NCI-H460 (cell line): Measurements from ENCODE around the gene TTC39A. TPM values are rescaled to one million over a fixed set of nuclear protein-coding genes. Genes with fewer than 3 reads are reported as not detected.

ENCODE experiments used
- DNase-seq: peaks from one replicate; pipeline ENCODE4 v3.0.0-alpha.2; 2016; ENCODE audit warnings: low read depth; ENCODE audit errors: extremely low read depth
- total RNA-seq: library from RNA; depleted of rRNA; stranded (reverse); fragments of >200 nt; shearing (Covaris generic); gene quantifications from 2 replicates; pipeline ENCODE4 v1.2.3, GENCODE V29; 2014

TTC39A gene
- total RNA-seq, 1 experiment from 2014 or later = 2.3 TPM

- no peak for DNase-seq
Observed at GRCh38 chr1:51299185-51299885, 31.0 kb downstream of the TTC39A start.

- no peak for DNase-seq
Observed at GRCh38 chr1:51298322-51298705, 32.0 kb downstream of the TTC39A start.

DNA sequence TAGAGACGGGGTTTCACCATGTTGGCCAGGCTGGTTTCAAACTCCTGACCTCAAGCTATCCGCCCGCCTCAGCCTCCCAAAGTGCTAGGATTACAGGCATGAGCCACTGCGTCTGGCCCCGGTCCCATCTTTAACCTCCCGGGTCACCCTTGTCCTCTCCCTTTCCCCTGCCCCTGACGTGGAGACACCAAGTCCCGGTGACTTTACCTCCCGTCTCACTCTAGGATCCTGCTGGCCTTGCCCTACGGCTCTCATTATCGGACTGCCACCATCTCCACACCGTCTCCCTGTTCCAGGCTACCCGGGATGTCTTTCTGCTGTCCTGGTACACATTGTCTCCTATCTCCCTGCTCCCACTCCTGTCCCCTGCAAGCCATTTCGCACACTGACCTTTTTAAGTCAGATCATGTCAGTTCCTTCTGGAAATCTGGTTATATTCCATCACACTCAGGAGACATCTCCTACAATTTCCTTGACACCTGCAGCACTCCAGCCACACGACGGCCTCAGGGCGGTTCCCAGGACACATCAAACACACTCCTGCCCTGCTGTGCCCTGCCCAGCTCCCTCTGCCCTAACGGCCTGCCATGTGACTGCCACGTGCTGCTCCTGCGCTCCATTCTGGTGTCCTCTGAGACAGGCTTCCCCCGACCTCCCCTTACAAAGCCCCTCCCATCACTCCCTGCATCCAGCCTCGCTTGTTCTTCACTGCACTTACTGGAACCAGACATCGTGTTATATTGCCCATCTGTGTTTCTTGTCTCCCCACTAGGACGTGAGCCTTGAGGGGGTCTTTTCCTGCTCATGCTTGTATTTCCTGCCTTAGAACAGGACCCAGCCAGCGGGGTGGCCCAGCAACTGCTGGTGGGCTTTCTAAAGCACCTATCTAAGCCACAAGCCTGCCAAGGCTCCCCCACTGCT is 32.7 kb downstream of the TTC39A start:
- no peak for DNase-seq

DNA sequence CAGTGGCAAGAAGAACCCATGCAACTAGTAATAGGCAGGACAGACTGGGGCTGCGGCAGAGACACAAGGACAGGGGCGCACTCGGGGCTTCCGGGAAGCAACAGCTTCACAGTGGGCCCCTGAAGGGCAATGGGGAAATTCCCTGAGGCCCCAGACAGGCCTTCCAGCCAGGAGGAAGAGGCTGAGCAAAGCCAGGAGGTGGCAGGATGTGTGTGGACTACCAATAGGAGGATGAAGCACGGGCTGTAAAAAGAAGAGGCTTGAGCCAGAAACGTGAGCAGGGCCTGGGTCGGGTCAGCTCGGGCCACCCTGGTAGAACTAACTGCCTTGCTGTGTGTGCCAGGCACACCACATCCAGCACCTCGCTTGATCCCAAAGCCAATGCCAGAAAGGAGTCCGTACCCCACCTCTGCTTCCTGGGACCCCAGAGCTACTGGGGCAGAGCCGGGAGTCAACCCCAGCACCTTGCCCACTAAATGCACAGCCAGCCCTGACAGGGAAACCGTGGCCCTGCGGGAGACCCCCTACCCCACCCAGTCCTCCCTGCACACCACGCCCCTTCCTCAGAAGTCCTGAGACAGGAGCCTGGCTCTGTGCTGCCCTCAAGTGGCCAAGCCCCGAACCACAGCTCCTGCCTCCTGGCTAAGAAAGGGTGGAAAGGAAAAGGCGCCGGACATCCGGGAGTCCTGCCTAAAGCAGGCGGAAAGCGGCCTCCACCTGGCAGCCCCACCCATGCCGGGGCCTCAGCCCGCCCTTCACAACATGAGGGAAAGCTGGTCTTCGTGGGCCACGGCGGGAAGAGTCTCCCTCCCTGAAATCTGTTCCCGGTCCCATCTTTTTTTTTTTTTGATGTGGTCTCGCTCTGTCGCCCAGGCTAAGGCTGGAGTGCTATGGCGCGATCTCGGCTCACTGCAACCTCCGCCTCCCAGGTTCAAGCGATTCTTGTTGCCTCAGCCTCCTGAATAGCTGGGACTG is 33.7 kb downstream of the TTC39A start:
- DNase-seq = peak; percentile 74

DNA sequence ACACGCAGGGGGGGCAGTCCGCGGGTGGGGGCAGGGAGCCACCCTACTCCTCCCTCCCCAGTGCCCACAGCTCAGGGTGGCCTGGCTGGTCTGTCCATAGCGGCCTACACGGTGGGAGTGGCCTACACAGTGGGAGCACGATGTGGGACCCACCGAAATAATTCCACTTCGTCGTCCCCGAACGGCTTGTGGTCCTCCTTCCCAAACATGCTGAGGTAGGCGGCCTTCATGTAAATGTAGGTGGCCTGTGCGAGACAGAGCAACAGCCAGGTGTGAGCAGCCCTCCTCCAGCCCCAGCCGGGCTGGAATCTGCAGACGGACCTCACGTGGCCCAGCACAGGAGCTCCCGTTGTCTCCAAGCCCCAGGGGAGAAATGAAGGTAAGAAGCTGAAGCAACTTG is 34.4 kb downstream of the TTC39A start:
- no peak for DNase-seq

GRCh38 chr1:51294566-51295184 is 35.7 kb downstream of the TTC39A start:
- no peak for DNase-seq

DNA sequence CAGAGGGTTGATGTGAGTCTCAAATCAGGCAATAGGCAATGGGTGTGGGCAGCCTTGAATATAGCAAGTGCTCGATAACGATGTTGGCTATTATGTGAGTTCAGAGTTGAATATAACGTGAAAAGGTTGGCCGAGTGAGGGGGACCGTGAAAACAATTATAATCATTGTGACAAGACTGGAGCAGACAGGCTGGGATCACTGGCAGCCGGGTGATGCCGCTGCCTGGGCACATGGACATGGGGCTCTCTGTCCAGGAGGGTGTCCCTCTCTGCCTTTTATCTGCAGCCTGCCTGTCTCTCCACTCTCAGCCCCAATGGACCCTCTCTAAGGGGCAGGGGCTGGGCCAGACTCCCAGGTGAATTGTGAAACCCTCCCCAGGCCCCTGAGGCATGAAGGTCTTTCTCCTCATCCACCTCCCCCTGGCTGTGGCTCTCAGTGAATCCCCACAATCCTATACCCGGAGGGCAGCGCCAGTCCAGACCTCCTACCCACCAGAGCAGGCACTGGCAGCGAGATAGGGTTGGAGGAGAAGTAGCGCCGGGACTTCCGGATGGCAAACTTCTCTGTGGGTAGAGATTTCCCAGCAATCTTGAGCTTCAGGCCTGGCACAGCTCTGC is 36.4 kb downstream of the TTC39A start:
- no peak for DNase-seq

- DNase-seq = no peak
Observed at GRCh38 chr1:51290489-51290847, 39.9 kb downstream of the TTC39A start.

GRCh38 chr1:51289676-51290488 is 40.5 kb downstream of the TTC39A start:
- no peak for DNase-seq

GRCh38 chr1:51288578-51288977 is 41.8 kb downstream of the TTC39A start:
- no peak for DNase-seq

GRCh38 chr1:51287966-51288365 is 42.4 kb downstream of the TTC39A start:
- DNase-seq = no peak

DNA sequence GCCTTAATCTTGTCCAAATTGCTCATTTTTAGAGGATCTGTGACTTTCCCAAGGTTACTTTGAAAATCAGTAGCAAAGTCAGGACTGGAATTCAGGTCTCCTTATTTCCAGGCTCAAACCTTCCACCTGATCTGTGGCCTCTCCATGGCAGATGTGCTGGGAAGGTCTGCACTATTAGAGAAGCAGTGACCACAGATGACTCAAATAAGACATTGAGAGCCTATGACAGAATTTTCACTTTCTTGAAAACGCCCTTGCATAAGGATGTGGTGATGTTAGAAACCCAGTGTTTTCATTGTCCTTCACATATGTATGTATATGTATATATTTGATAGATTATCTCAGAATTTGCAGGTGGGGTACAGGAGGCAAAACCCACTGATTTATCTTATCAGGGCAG is 45.3 kb downstream of the TTC39A start:
- DNase-seq = no peak

GRCh38 chr1:51284487-51284954 is 45.8 kb downstream of the TTC39A start:
- no peak for DNase-seq

DNA sequence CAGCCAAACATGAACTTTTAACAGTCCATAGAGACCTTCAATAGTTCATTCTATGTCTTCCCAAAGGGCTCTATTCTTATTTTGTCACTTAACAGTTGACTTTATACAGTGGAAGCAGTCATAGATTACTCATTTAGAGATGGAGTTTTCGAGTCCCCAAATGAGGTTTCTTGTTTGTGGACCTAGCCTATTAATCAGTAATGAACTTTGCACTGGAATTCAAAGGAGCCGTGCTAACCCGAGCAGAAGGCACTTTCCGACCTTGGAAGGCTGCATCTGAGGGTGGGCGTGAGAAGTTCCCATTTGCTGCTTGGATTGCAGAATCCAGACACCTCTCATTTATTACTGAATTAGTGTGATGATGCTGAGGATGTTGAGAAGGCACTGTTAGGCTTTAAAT is 46.4 kb downstream of the TTC39A start:
- DNase-seq = no peak

- no peak for DNase-seq
Observed at GRCh38 chr1:51282605-51283004, 47.8 kb downstream of the TTC39A start.

DNA sequence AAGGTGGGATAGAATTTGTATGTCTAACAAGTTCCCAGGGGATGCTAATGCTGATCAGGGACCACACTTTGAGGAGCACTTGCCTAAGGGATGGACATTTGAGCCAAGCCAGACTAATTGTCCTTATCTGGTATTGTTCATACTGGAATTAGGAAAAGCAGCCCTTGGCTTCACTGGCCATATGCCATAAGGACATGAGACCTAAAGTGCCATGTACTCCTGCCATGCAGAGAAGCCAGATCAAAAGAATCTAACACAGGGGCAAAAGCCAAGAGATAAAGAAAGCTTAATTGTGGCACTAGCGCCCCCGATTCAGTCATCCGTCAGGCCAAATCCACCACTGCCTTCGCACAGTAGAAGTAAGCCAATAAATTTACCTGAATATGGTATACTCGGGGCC is 48.6 kb downstream of the TTC39A start:
- no peak for DNase-seq

DNA sequence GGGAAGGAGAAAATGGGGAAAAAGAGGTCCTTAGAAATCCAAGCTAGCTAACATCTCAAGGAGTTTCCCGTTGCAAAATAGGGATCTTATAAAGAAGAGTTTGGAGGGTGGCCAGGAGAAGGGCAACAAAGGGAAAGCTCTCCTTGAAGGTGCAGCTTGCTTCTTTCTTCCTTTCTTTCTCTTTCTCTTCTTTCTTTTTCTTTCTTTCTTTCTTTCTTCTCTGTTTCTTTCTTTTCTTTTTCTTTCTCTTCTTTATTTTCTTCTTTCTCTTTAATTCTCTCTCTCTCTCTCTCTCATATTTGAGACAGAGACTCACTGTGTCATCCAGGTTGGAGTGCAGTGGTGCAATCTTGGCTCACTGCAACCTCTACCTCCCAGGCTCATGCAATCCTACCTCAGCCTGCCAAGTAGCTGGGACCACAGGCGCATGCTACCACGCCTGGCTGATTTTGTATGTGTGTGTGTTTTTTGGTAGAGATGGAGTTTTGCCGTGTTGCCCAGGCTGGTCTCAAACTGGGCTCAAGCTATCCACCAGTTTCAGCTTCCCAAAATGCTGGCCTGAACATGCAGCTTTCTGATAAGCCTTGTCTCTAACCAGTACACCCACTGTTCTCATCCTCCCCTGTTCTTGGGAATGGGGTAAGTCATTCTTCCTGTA is 49.9 kb downstream of the TTC39A start:
- no peak for DNase-seq

DNA sequence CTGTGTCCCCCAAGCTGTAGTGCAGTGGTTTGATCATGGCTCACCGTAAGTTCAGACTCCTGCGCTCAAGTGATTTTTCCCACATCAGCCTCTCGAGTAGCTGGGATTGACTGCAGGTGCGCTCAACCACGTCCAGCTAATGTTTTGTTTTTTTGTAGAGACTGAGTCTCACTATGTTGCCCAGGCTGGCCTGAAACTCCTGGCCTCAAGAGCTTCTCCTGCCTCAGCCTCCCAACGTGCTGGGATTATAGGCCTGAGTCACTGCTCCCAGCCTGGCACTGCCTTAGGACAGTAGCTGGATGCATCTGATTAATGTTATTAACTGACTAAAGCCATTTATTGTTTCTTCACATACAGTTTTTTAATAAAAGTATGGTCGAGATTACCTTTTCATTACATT is 54.1 kb downstream of the TTC39A start:
- DNase-seq = no peak

DNA sequence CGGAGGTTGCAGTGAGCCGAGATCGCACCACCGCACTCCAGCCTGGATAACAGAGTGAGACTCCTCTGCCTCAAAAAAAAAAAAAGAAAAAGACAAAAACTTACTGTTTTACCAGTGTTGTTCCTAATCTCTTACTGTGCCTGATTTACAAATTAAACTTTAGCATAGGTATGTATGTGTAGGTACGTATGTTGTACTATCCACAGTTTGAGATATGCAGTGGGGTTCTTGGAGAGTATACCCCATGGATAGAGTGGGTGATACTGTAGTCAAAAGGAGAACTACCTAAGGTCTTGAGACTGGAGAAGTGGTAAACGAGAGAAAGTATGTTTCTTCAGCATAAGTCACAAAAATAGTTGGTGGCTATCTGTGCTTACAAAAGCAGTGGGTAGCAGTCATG is 55.7 kb downstream of the TTC39A start:
- no peak for DNase-seq
